ENCODE measurements around the gene MINDY4.
"Not testable (repeated sequence)": the region's sequence is repeated elsewhere in the genome, so short reads cannot be mapped to it uniquely, and the experiment has no call there.

The MINDY4 gene

GRCh38 chr7:30829471-30829870, 58.3 kb downstream of the MINDY4 start:
- Histone ChIP-seq H2BK120ac (ENCODE audit: low read depth, low read length) (no peak overlapping the region), H3K79me1 (ENCODE audit: low read depth, low read length) (no peaks in the 10 kb centered on the region), H3K4me2 (ENCODE audit: insufficient read depth, low read length, poor library complexity, severe bottlenecking) (no peak overlapping the region), H3K23ac (ENCODE audit: low read depth, low read length, poor library complexity) (no peak overlapping the region), H3K4me3 (ENCODE audit: low read length in 2 of 2) (no peak overlapping the region), H2BK15ac (ENCODE audit: low read length) (no peak overlapping the region), H2AFZ (ENCODE audit: low read length) (no peak overlapping the region), H3K9ac (ENCODE audit: low read depth, low read length, poor library complexity) (no peak overlapping the region), H3K27ac (replicated peaks; ENCODE audit: low read length) (no peak overlapping the region), H2AK5ac (ENCODE audit: low read depth, low read length) (no peak overlapping the region), H3K27me3 (ENCODE audit: control insufficient read depth in 3 of 3, insufficient read depth in 3 of 3, low read depth in 1 of 3, low read length in 3 of 3) (no peaks in the 10 kb centered on the region), H2BK12ac (ENCODE audit: low read length) (no peak overlapping the region), H3K18ac (ENCODE audit: low read length) (no peak overlapping the region), H3K4ac (ENCODE audit: low read length) (no peak overlapping the region), H2BK5ac (ENCODE audit: low read length) (no peak overlapping the region), H3K4me1 (ENCODE audit: control insufficient read depth in 2 of 2, insufficient read depth in 1 of 2, low read depth in 1 of 2, low read length in 2 of 2) (peaks cover 0 to 1% of the 10 kb centered on the region in 2 donors), H3K9me3 (replicated peaks in 1 of 2; ENCODE audit: control insufficient read depth in 2 of 2, insufficient read depth in 1 of 2, low read depth in 1 of 2, low read length in 2 of 2) (peaks cover 8 to 19% of the 10 kb centered on the region in 2 donors), H3K36me3 (replicated peaks in 1 of 2; ENCODE audit: control insufficient read depth in 2 of 2, insufficient read depth in 2 of 2, low read length in 2 of 2) (peaks cover 0 to 5% of the 10 kb centered on the region in 2 donors), H4K8ac (ENCODE audit: low read depth, low read length) (no peak overlapping the region), H4K91ac (ENCODE audit: low read depth, low read length, poor library complexity) (no peak overlapping the region), H3K14ac (ENCODE audit: low read length) (no peak overlapping the region)
- no CpG with 5 or more reads among the region's 2 CpGs for WGBS, 2 donors (ENCODE audit: extremely low coverage in 2 of 2, insufficient read length in 2 of 2, insufficient replicate concordance in 1 of 2)
- DNase-seq (ENCODE audit: low spot score): no peak

- no peak for DNase-seq (ENCODE audit: low spot score)
- H4K8ac ChIP-seq (ENCODE audit: low read depth, low read length): no peak overlapping the region
These were observed 60.0 kb downstream of the MINDY4 start for GRCh38 chr7:30831227-30831626.

GRCh38 chr7:30831936-30832335, 60.7 kb downstream of the MINDY4 start:
- Histone ChIP-seq H3K27me3 (ENCODE audit: control insufficient read depth in 3 of 3, insufficient read depth in 3 of 3, low read depth in 1 of 3, low read length in 3 of 3) (no peaks in the 10 kb centered on the region), H3K79me1 (ENCODE audit: low read depth, low read length) (no peaks in the 10 kb centered on the region), H3K9ac (ENCODE audit: low read depth, low read length, poor library complexity) (no peak overlapping the region), H3K18ac (ENCODE audit: low read length) (no peak overlapping the region), H3K23ac (ENCODE audit: low read depth, low read length, poor library complexity) (no peak overlapping the region), H3K14ac (ENCODE audit: low read length) (no peak overlapping the region), H2AFZ (ENCODE audit: low read length) (no peak overlapping the region), H4K91ac (ENCODE audit: low read depth, low read length, poor library complexity) (no peak overlapping the region), H2AK5ac (ENCODE audit: low read depth, low read length) (no peak overlapping the region), H3K27ac (replicated peaks; ENCODE audit: low read length) (no peak overlapping the region), H2BK120ac (ENCODE audit: low read depth, low read length) (no peak overlapping the region), H3K4ac (ENCODE audit: low read length) (no peak overlapping the region), H4K8ac (ENCODE audit: low read depth, low read length) (no peak overlapping the region), H3K4me1 (ENCODE audit: control insufficient read depth in 2 of 2, insufficient read depth in 1 of 2, low read depth in 1 of 2, low read length in 2 of 2) (peaks cover 0 to 1% of the 10 kb centered on the region in 2 donors), H2BK15ac (ENCODE audit: low read length) (no peak overlapping the region), H3K4me2 (ENCODE audit: insufficient read depth, low read length, poor library complexity, severe bottlenecking) (no peak overlapping the region), H3K4me3 (ENCODE audit: low read length in 2 of 2) (no peak overlapping the region), H3K9me3 (replicated peaks in 1 of 2; ENCODE audit: control insufficient read depth in 2 of 2, insufficient read depth in 1 of 2, low read depth in 1 of 2, low read length in 2 of 2) (peaks cover 13 to 19% of the 10 kb centered on the region in 2 donors), H2BK12ac (ENCODE audit: low read length) (no peak overlapping the region), H2BK5ac (ENCODE audit: low read length) (no peak overlapping the region), H3K36me3 (replicated peaks in 1 of 2; ENCODE audit: control insufficient read depth in 2 of 2, insufficient read depth in 2 of 2, low read length in 2 of 2) (peaks cover 0 to 3% of the 10 kb centered on the region in 2 donors)
- no peak for DNase-seq (ENCODE audit: low spot score)
- WGBS, 2 donors (ENCODE audit: extremely low coverage in 2 of 2, insufficient read length in 2 of 2, insufficient replicate concordance in 1 of 2): no CpG with 5 or more reads among the region's 5 CpGs

More at GRCh38 chr7:30831227-30831626, 60.0 kb downstream of the MINDY4 start:
- Histone ChIP-seq H4K91ac (ENCODE audit: low read depth, low read length, poor library complexity) (no peak overlapping the region), H3K4me2 (ENCODE audit: insufficient read depth, low read length, poor library complexity, severe bottlenecking) (no peak overlapping the region), H3K4me3 (ENCODE audit: low read length in 2 of 2) (no peak overlapping the region), H3K18ac (ENCODE audit: low read length) (no peak overlapping the region), H2BK120ac (ENCODE audit: low read depth, low read length) (no peak overlapping the region), H3K9me3 (replicated peaks in 1 of 2; ENCODE audit: control insufficient read depth in 2 of 2, insufficient read depth in 1 of 2, low read depth in 1 of 2, low read length in 2 of 2) (peaks cover 11 to 19% of the 10 kb centered on the region in 2 donors), H2AK5ac (ENCODE audit: low read depth, low read length) (no peak overlapping the region), H2BK5ac (ENCODE audit: low read length) (no peak overlapping the region), H2AFZ (ENCODE audit: low read length) (no peak overlapping the region), H3K27ac (replicated peaks; ENCODE audit: low read length) (no peak overlapping the region), H2BK15ac (ENCODE audit: low read length) (no peak overlapping the region), H3K9ac (ENCODE audit: low read depth, low read length, poor library complexity) (no peak overlapping the region), H3K4me1 (ENCODE audit: control insufficient read depth in 2 of 2, insufficient read depth in 1 of 2, low read depth in 1 of 2, low read length in 2 of 2) (peaks cover 0 to 1% of the 10 kb centered on the region in 2 donors), H3K4ac (ENCODE audit: low read length) (no peak overlapping the region), H3K36me3 (replicated peaks in 1 of 2; ENCODE audit: control insufficient read depth in 2 of 2, insufficient read depth in 2 of 2, low read length in 2 of 2) (peaks cover 0 to 3% of the 10 kb centered on the region in 2 donors), H3K14ac (ENCODE audit: low read length) (no peak overlapping the region), H2BK12ac (ENCODE audit: low read length) (no peak overlapping the region), H3K23ac (ENCODE audit: low read depth, low read length, poor library complexity) (no peak overlapping the region), H3K79me1 (ENCODE audit: low read depth, low read length) (no peaks in the 10 kb centered on the region), H3K27me3 (ENCODE audit: control insufficient read depth in 3 of 3, insufficient read depth in 3 of 3, low read depth in 1 of 3, low read length in 3 of 3) (no peaks in the 10 kb centered on the region)
- no CpG with 5 or more reads among the region's 2 CpGs for WGBS, 2 donors (ENCODE audit: extremely low coverage in 2 of 2, insufficient read length in 2 of 2, insufficient replicate concordance in 1 of 2)

- H3K14ac ChIP-seq (ENCODE audit: low read length); H3K27ac ChIP-seq (replicated peaks; ENCODE audit: low read length); H3K79me1 ChIP-seq (ENCODE audit: low read depth, low read length); DNase-seq (ENCODE audit: low spot score); H3K36me3 ChIP-seq (replicated peaks in 1 of 2; ENCODE audit: control insufficient read depth in 2 of 2, insufficient read depth in 2 of 2, low read length in 2 of 2); H4K91ac ChIP-seq (ENCODE audit: low read depth, low read length, poor library complexity); H2AFZ ChIP-seq (ENCODE audit: low read length); H2BK120ac ChIP-seq (ENCODE audit: low read depth, low read length); H3K18ac ChIP-seq (ENCODE audit: low read length); H2BK5ac ChIP-seq (ENCODE audit: low read length); H4K8ac ChIP-seq (ENCODE audit: low read depth, low read length); H2BK15ac ChIP-seq (ENCODE audit: low read length); H3K4me3 ChIP-seq (ENCODE audit: low read length in 2 of 2); H3K4me2 ChIP-seq (ENCODE audit: insufficient read depth, low read length, poor library complexity, severe bottlenecking); H2AK5ac ChIP-seq (ENCODE audit: low read depth, low read length); H2BK12ac ChIP-seq (ENCODE audit: low read length); H3K27me3 ChIP-seq (ENCODE audit: control insufficient read depth in 3 of 3, insufficient read depth in 3 of 3, low read depth in 1 of 3, low read length in 3 of 3); H3K4me1 ChIP-seq (ENCODE audit: control insufficient read depth in 2 of 2, insufficient read depth in 1 of 2, low read depth in 1 of 2, low read length in 2 of 2); H3K4ac ChIP-seq (ENCODE audit: low read length); H3K23ac ChIP-seq (ENCODE audit: low read depth, low read length, poor library complexity); H3K9ac ChIP-seq (ENCODE audit: low read depth, low read length, poor library complexity): not testable (repeated sequence)
- H3K9me3 ChIP-seq (replicated peaks in 1 of 2; ENCODE audit: control insufficient read depth in 2 of 2, insufficient read depth in 1 of 2, low read depth in 1 of 2, low read length in 2 of 2): peaks cover 13 to 19% of the 10 kb centered on the region in 2 donors
- no CpG with 5 or more reads among the region's 6 CpGs for WGBS, 2 donors (ENCODE audit: extremely low coverage in 2 of 2, insufficient read length in 2 of 2, insufficient replicate concordance in 1 of 2)
These were observed 62.9 kb downstream of the MINDY4 start for GRCh38 chr7:30834017-30834674.
